HepG2 (cell line): ENCODE data around the gene GLYATL3. TPM values are rescaled to one million over a fixed set of nuclear protein-coding genes. Genes with fewer than 3 reads are reported as not detected.

Experiments
- HNF1B ChIP-seq: sonication (generic); formaldehyde crosslinking; IDR thresholded peaks from 2 replicates; pipeline ENCODE4 v1.5.1; 2020; ENCODE audit warnings: mild to moderate bottlenecking, moderate library complexity, missing genetic modification reagents
- MLXIP ChIP-seq: sonication (generic); formaldehyde crosslinking; IDR thresholded peaks from 2 replicates; pipeline ENCODE4 v1.9.0; 2021; ENCODE audit warnings: missing genetic modification reagents, borderline replicate concordance
- MYC ChIP-seq: sonication (generic); formaldehyde crosslinking; IDR thresholded peaks from 2 replicates; pipeline ENCODE4 v1.9.0; 2021; ENCODE audit warnings: missing genetic modification reagents, borderline replicate concordance
- RAD21 ChIP-seq: fragments of 450-650 bp; formaldehyde crosslinking; IDR thresholded peaks from 2 replicates; pipeline ENCODE4 v1.5.0; 2020; ENCODE audit warnings: mild to moderate bottlenecking
- RXRA ChIP-seq: sonication (generic); formaldehyde crosslinking; IDR thresholded peaks from 2 replicates; pipeline ENCODE4 v1.5.1; 2020; ENCODE audit warnings: missing genetic modification reagents
- SP1 ChIP-seq, 2 experiments: fragments of 450-650 bp in 1 of 2; sonication (generic) in 1 of 2; formaldehyde crosslinking in 1 of 2; IDR thresholded peaks; 2 replicates each; pipeline versions ENCODE4 v1.4.0 to v1.6.1; 2016 to 2020; ENCODE audit warnings: missing genetic modification reagents in 1 of 2
- TBP ChIP-seq: sonication (generic); formaldehyde crosslinking; IDR thresholded peaks from 2 replicates; pipeline ENCODE4 v1.5.0; 2020; ENCODE audit warnings: missing genetic modification reagents
- ZNF24 ChIP-seq: fragments of 450-650 bp; IDR thresholded peaks from 2 replicates; pipeline ENCODE4 v1.6.1; 2017; ENCODE audit warnings: antibody characterized with exemption, mild to moderate bottlenecking
- ZNF567 ChIP-seq: sonication (generic); formaldehyde crosslinking; IDR thresholded peaks from 2 replicates; pipeline ENCODE4 v1.8.1; 2023; ENCODE audit warnings: mild to moderate bottlenecking, missing genetic modification reagents, borderline replicate concordance
- ZUFSP ChIP-seq: sonication (generic); formaldehyde crosslinking; IDR thresholded peaks from 2 replicates; pipeline ENCODE4 v1.9.0; 2021; ENCODE audit warnings: missing genetic modification reagents, mild to moderate bottlenecking, borderline replicate concordance
- polyA plus RNA-seq, 8 experiments: library from polyadenylated mRNA; depleted of rRNA in 3 of 8; stranded (reverse) in 7 of 8; unstranded in 1 of 8; fragments of >200 nt; fragmentation: Illumina TruSeq in 4 of 8; extraction: Trizol in 4 of 8; gene quantifications; 2 replicates each; pipeline versions ENCODE4 v1.2.1 to v1.2.3, GENCODE V29; 2011 to 2016; ENCODE audit warnings: low read depth in 4 of 8, missing spikeins in 1 of 8, mixed read lengths in 1 of 8; ENCODE audit not compliant: insufficient read depth in 1 of 8
- total RNA-seq, 5 experiments: library from RNA; depleted of rRNA; stranded (reverse); fragments of >200 nt; fragmentation: Illumina TruSeq; extraction: Trizol; gene quantifications; 2 replicates each; pipeline ENCODE4 v1.2.3, GENCODE V29; 2016; ENCODE audit warnings: low read depth in 1 of 5

Gene GLYATL3
- total and polyA plus RNA-seq, 2 of the 13 experiments (the other 11 are each of a cell fraction or from before 2014, with no cell fraction given), result 0.05 TPM; not detected in 1

GRCh38 chr6:49519660-49520059 lies 19.9 kb downstream of the GLYATL3 start (continued):
- TF ChIP-seq RAD21 (no peak), TBP (CRISPR knock-in tag) (no peak), MYC (CRISPR knock-in tag) (no peak), HNF1B (CRISPR knock-in tag) (no peak), RXRA (CRISPR knock-in tag) (no peak), MLXIP (no peak), ZNF567 (CRISPR knock-in tag) (no peak), SP1 (IDR thresholded peaks at IDR 0.05) (no peak), SP1 (CRISPR knock-in tag; IDR thresholded peaks at IDR 0.05) (no peak), ZNF24 (no peak), ZUFSP (no peak)
